Endothelial cell (in vitro differentiated cells): ENCODE data around the gene SLC22A23. TPM values are rescaled to one million over a fixed set of nuclear protein-coding genes. Genes with fewer than 3 reads are reported as not detected.

ENCODE experiments used
- DNase-seq: peaks from one replicate; pipeline ENCODE4 v3.0.0; 2021; ENCODE audit warnings: low spot score
- H3K27ac Mint-ChIP-seq: one replicate; pipeline ENCODE4 v1.8.0; 2021; ENCODE audit warnings: mixed read lengths, inconsistent platforms; ENCODE audit not compliant: unreplicated experiment
- H3K27me3 Mint-ChIP-seq: one replicate; pipeline ENCODE4 v1.8.0; 2021; ENCODE audit warnings: mild to moderate bottlenecking, moderate library complexity, mixed read lengths, inconsistent platforms; ENCODE audit not compliant: unreplicated experiment
- H3K36me3 Mint-ChIP-seq: one replicate; pipeline ENCODE4 v1.8.0; 2021; ENCODE audit warnings: mild to moderate bottlenecking, low read depth, mixed read lengths, inconsistent platforms; ENCODE audit not compliant: unreplicated experiment
- H3K4me1 Mint-ChIP-seq: one replicate; pipeline ENCODE4 v1.8.0; 2021; ENCODE audit warnings: mild to moderate bottlenecking, mixed read lengths, inconsistent platforms; ENCODE audit not compliant: unreplicated experiment
- H3K4me3 Mint-ChIP-seq: one replicate; pipeline ENCODE4 v1.8.0; 2021; ENCODE audit warnings: mild to moderate bottlenecking, mixed read lengths, inconsistent platforms; ENCODE audit not compliant: unreplicated experiment
- H3K9me3 Mint-ChIP-seq: one replicate; pipeline ENCODE4 v1.8.0; 2021; ENCODE audit warnings: mixed read lengths, inconsistent platforms; ENCODE audit not compliant: unreplicated experiment
- CTCF ChIP-seq: fragments of 200-600 bp; sonication (generic); IDR thresholded peaks from one replicate; pipeline ENCODE4 v1.5.0; 2021; ENCODE audit warnings: antibody characterized with exemption; ENCODE audit not compliant: unreplicated experiment
- total RNA-seq: library from RNA; stranded (reverse); fragmentation: NEBNext Ultra II Directional; extraction: Animal tissue kit (Norgen Biotek cat#: 25700); gene quantifications from one replicate; pipeline ENCODE4 v1.2.1, GENCODE V29; 2021; ENCODE audit not compliant: unreplicated experiment

The SLC22A23 gene
- total RNA-seq, 1 donor from 2014 or later, result 72.7 TPM

- H3K36me3 Mint-ChIP-seq, result peaks cover 25% of the 10 kb centered on the region
- no peak for DNase-seq
- H3K27ac Mint-ChIP-seq, result no peak overlapping the region
- H3K27me3 Mint-ChIP-seq, result no peaks in the 10 kb centered on the region
- peaks cover 17% of the 10 kb centered on the region for H3K4me1 Mint-ChIP-seq
- H3K4me3 Mint-ChIP-seq, result no peak overlapping the region
- H3K9me3 Mint-ChIP-seq, result no peaks in the 10 kb centered on the region
- TF ChIP-seq CTCF, result no peak
Observed at GRCh38 chr6:3398165-3398562, 58.7 kb downstream of the SLC22A23 start.

GRCh38 chr6:3397229-3398164, 59.4 kb downstream of the SLC22A23 start:
- no peak overlapping the region for H3K4me3 Mint-ChIP-seq
- H3K9me3 Mint-ChIP-seq, result no peaks in the 10 kb centered on the region
- no peaks in the 10 kb centered on the region for H3K27me3 Mint-ChIP-seq
- peaks cover 25% of the 10 kb centered on the region for H3K36me3 Mint-ChIP-seq
- H3K27ac Mint-ChIP-seq, result no peak overlapping the region
- DNase-seq, result no peak
- no peak for TF ChIP-seq CTCF
- H3K4me1 Mint-ChIP-seq, result peaks cover 11% of the 10 kb centered on the region

GRCh38 chr6:3396503-3397180, 60.2 kb downstream of the SLC22A23 start:
- H3K4me1 Mint-ChIP-seq, result peaks cover 11% of the 10 kb centered on the region
- no peaks in the 10 kb centered on the region for H3K27me3 Mint-ChIP-seq
- DNase-seq, result no peak
- no peak overlapping the region for H3K4me3 Mint-ChIP-seq
- no peak for TF ChIP-seq CTCF
- H3K9me3 Mint-ChIP-seq, result no peaks in the 10 kb centered on the region
- no peak overlapping the region for H3K27ac Mint-ChIP-seq
- peaks cover 20% of the 10 kb centered on the region for H3K36me3 Mint-ChIP-seq

DNA sequence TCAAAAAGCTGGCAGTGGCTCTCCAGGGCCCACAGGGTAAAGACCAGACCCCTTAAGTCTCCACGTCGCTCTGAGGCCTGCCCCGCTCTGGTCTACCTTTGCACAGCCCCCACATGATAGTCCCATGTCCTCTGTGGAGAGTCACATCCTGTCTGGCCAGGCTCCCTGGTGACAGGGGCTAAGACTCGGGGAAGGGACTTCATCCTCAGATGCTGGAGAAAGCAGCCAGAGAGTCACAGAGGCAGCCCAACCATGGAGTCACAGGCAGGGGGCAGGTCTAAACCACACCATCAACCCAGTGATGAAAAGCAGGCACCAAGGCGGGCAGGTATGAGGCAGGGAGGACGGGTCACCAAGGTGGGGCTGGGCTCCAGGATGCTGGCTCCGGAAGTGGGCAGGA, 62.2 kb downstream of the SLC22A23 start:
- H3K27ac Mint-ChIP-seq, result no peak overlapping the region
- TF ChIP-seq CTCF, result no peak
- DNase-seq, result no peak
- H3K4me1 Mint-ChIP-seq, result peaks cover 7% of the 10 kb centered on the region
- H3K36me3 Mint-ChIP-seq, result peaks cover 17% of the 10 kb centered on the region
- H3K27me3 Mint-ChIP-seq, result no peaks in the 10 kb centered on the region
- no peaks in the 10 kb centered on the region for H3K9me3 Mint-ChIP-seq
- no peak overlapping the region for H3K4me3 Mint-ChIP-seq

- Mint-ChIP-seq H3K4me1 (no peaks in the 10 kb centered on the region), H3K4me3 (no peak overlapping the region), H3K27me3 (no peaks in the 10 kb centered on the region), H3K36me3 (peaks cover 13% of the 10 kb centered on the region), H3K27ac (no peak overlapping the region), H3K9me3 (no peaks in the 10 kb centered on the region)
- no peak for DNase-seq
- no peak for TF ChIP-seq CTCF
Observed at GRCh38 chr6:3393836-3394202, 63.0 kb downstream of the SLC22A23 start.
